WERI-Rb-1 (cell line): Measurements from ENCODE around the gene TGFBR3.

ENCODE experiments used
- DNase-seq: peaks from one replicate; pipeline ENCODE4 v3.0.0-alpha.2; 2020
- H3K27ac ChIP-seq: fragments of 250-450 bp; sonication (Bioruptor Pico); 2 replicates; pipeline ENCODE4 v1.5.1; 2020; ENCODE audit warnings: mild to moderate bottlenecking, moderate library complexity
- H3K27me3 ChIP-seq: fragments of 250-450 bp; sonication (Bioruptor Pico); 2 replicates; pipeline ENCODE4 v1.5.1; 2021; ENCODE audit warnings: mild to moderate bottlenecking, low read depth, moderate library complexity; ENCODE audit not compliant: insufficient read depth, severe bottlenecking
- H3K36me3 ChIP-seq: fragments of 250-450 bp; sonication (Bioruptor Pico); 2 replicates; pipeline ENCODE4 v1.5.1; 2020; ENCODE audit warnings: mild to moderate bottlenecking, moderate library complexity
- H3K4me3 ChIP-seq: 2 replicates; pipeline ENCODE4 v1.5.1; 2011; ENCODE audit warnings: low read depth, mild to moderate bottlenecking, control low read depth, low read length
- H3K9me3 ChIP-seq: fragments of 250-450 bp; sonication (Bioruptor Pico); 2 replicates; pipeline ENCODE4 v1.5.1; 2021; ENCODE audit warnings: mild to moderate bottlenecking, moderate library complexity; ENCODE audit not compliant: severe bottlenecking
- CTCF ChIP-seq: IDR thresholded peaks from 2 replicates; pipeline ENCODE4 v1.5.1; 2011; ENCODE audit warnings: low read depth, mild to moderate bottlenecking, control low read depth, inconsistent platforms, low read length

Gene TGFBR3

GRCh38 chr1:91700332-91700731 lies 185.6 kb downstream of the TGFBR3 start:
- Histone ChIP-seq H3K9me3 (no peaks in the 10 kb centered on the region), H3K27me3 (no peaks in the 10 kb centered on the region), H3K27ac (no peak overlapping the region), H3K36me3 (no peaks in the 10 kb centered on the region), H3K4me3 (no peak overlapping the region)
- no peak for TF ChIP-seq CTCF
- no peak for DNase-seq

- no peak for DNase-seq
- no peaks in the 10 kb centered on the region for H3K9me3 ChIP-seq
- no peak overlapping the region for H3K4me3 ChIP-seq
- no peaks in the 10 kb centered on the region for H3K27me3 ChIP-seq
- no peak for TF ChIP-seq CTCF
- H3K27ac ChIP-seq: no peak overlapping the region
- H3K36me3 ChIP-seq: no peaks in the 10 kb centered on the region
These were observed 186.5 kb downstream of the TGFBR3 start for GRCh38 chr1:91699339-91699974.

GRCh38 chr1:91697861-91698260 lies 188.1 kb downstream of the TGFBR3 start:
- Histone ChIP-seq H3K36me3 (no peaks in the 10 kb centered on the region), H3K27me3 (no peaks in the 10 kb centered on the region), H3K4me3 (no peak overlapping the region), H3K9me3 (no peaks in the 10 kb centered on the region), H3K27ac (no peak overlapping the region)
- no peak for TF ChIP-seq CTCF
- no peak for DNase-seq

- Histone ChIP-seq H3K27ac (no peak overlapping the region), H3K36me3 (no peaks in the 10 kb centered on the region), H3K9me3 (no peaks in the 10 kb centered on the region), H3K27me3 (no peaks in the 10 kb centered on the region), H3K4me3 (no peak overlapping the region)
- TF ChIP-seq CTCF: no peak
- no peak for DNase-seq
These were observed 188.5 kb downstream of the TGFBR3 start for GRCh38 chr1:91697416-91697815.

- H3K27ac ChIP-seq: no peak overlapping the region
- no peaks in the 10 kb centered on the region for H3K36me3 ChIP-seq
- H3K9me3 ChIP-seq: no peaks in the 10 kb centered on the region
- no peak for DNase-seq
- H3K27me3 ChIP-seq: no peaks in the 10 kb centered on the region
- no peak overlapping the region for H3K4me3 ChIP-seq
- TF ChIP-seq CTCF: no peak
These were observed 189.6 kb downstream of the TGFBR3 start for GRCh38 chr1:91696321-91696720.

- Histone ChIP-seq H3K4me3 (no peak overlapping the region), H3K36me3 (no peaks in the 10 kb centered on the region), H3K27me3 (no peaks in the 10 kb centered on the region), H3K27ac (no peak overlapping the region), H3K9me3 (no peaks in the 10 kb centered on the region)
- no peak for TF ChIP-seq CTCF
- no peak for DNase-seq
These were observed 192.4 kb downstream of the TGFBR3 start for GRCh38 chr1:91693557-91693956.
